SK-N-SH (cell line): ENCODE measurements around the gene CACYBP. TPM values are rescaled to one million over a fixed set of nuclear protein-coding genes. Genes with fewer than 3 reads are reported as not detected.

Experiments used
- CTCF ChIA-PET: fragments of 300-600, 350-600 bp; formaldehyde crosslinking; extraction: SDS; loops from one replicate; lab custom pipeline; 2021; lab: Yijun Ruan, JAX
- POLR2A ChIA-PET: fragments of 350-600 bp; sonication (Branson Sonifier 250); formaldehyde crosslinking; extraction: SDS; loops from one replicate; lab custom pipeline; 2020; ENCODE audit warnings: antibody characterized with exemption, inconsistent platforms; lab: Yijun Ruan, JAX
- DNase-seq: peaks from one replicate; pipeline ENCODE4 v3.0.0; 2012
- H2AFZ ChIP-seq: fragments of 200-600 bp; sonication (generic); 2 replicates; pipeline ENCODE4 v1.8.1; 2016; ENCODE audit warnings: antibody characterized with exemption, mild to moderate bottlenecking, low read depth
- H3F3A ChIP-seq: fragments of 200-600 bp; sonication (generic); replicated peaks from 2 replicates; pipeline ENCODE3; 2016; ENCODE audit warnings: antibody characterized with exemption, mild to moderate bottlenecking; ENCODE audit not compliant: insufficient read depth
- H3K27ac ChIP-seq, 2 experiments: fragments of 200-500 bp in 1 of 2; fragments of 200-600 bp in 1 of 2; sonication (Bioruptor generic) in 1 of 2; sonication (generic), shearing (Covaris generic) in 1 of 2; 2 replicates each; pipeline versions ENCODE4 v1.5.1 to v1.6.1; 2014 to 2016; ENCODE audit warnings: low read depth in 2 of 2, inconsistent platforms in 1 of 2, low read length in 1 of 2, mild to moderate bottlenecking in 1 of 2, mixed read lengths in 1 of 2
- H3K27me3 ChIP-seq: fragments of 200-600 bp; sonication (generic), shearing (Covaris generic); 2 replicates; pipeline ENCODE4 v1.6.1; 2016; ENCODE audit warnings: mixed run types; ENCODE audit not compliant: insufficient read depth
- H3K36me3 ChIP-seq, 2 experiments: fragments of 200-500 bp in 1 of 2; fragments of 200-600 bp in 1 of 2; sonication (Bioruptor generic) in 1 of 2; sonication (generic) in 1 of 2; replicated peaks in 1 of 2; 2 replicates each; pipeline versions ENCODE3 to v1.5.1; 2014 to 2016; ENCODE audit warnings: low read length in 1 of 2, mild to moderate bottlenecking in 1 of 2; ENCODE audit not compliant: insufficient read depth in 2 of 2, control insufficient read depth in 1 of 2
- H3K4me1 ChIP-seq, 2 experiments: fragments of 200-500 bp in 1 of 2; fragments of 200-600 bp in 1 of 2; sonication (Bioruptor generic) in 1 of 2; sonication (generic), shearing (Covaris generic) in 1 of 2; 2 replicates each; pipeline versions ENCODE4 v1.5.1 to v1.6.1; 2014 to 2016; ENCODE audit warnings: low read depth in 1 of 2, low read length in 1 of 2, mixed run types in 1 of 2; ENCODE audit not compliant: insufficient read depth in 2 of 2, control insufficient read depth in 1 of 2
- H3K4me2 ChIP-seq: fragments of 200-600 bp; sonication (generic), shearing (Covaris generic); 2 replicates; pipeline ENCODE4 v1.6.1; 2017; ENCODE audit warnings: mixed run types
- H3K4me3 ChIP-seq, 2 experiments: fragments of 200-500 bp in 1 of 2; fragments of 200-600 bp in 1 of 2; sonication (Bioruptor generic) in 1 of 2; sonication (generic), shearing (Covaris generic) in 1 of 2; 2 replicates each; pipeline versions ENCODE4 v1.5.1 to v1.8.1; 2014 to 2016; ENCODE audit warnings: low read depth in 2 of 2, inconsistent platforms in 1 of 2, low read length in 1 of 2, mild to moderate bottlenecking in 1 of 2, mixed read lengths in 1 of 2, moderate library complexity in 1 of 2
- H3K79me2 ChIP-seq: fragments of 200-600 bp; sonication (generic); 2 replicates; pipeline ENCODE4 v1.8.1; 2017; ENCODE audit warnings: mild to moderate bottlenecking; ENCODE audit not compliant: insufficient read depth
- H3K9ac ChIP-seq: fragments of 200-600 bp; sonication (generic); 2 replicates; pipeline ENCODE4 v1.6.1; 2017; ENCODE audit warnings: mixed run types
- H3K9me2 ChIP-seq: fragments of 200-600 bp; sonication (generic); 2 replicates; pipeline ENCODE4 v1.6.1; 2017; ENCODE audit warnings: mixed run types
- H3K9me3 ChIP-seq: fragments of 200-600 bp; sonication (generic); 2 replicates; pipeline ENCODE4 v1.6.1; 2017; ENCODE audit warnings: mixed run types, mild to moderate bottlenecking, moderate library complexity
- H4K20me1 ChIP-seq: fragments of 200-600 bp; sonication (generic); 2 replicates; pipeline ENCODE4 v1.6.1; 2017; ENCODE audit warnings: mild to moderate bottlenecking, mixed run types; ENCODE audit not compliant: insufficient read depth
- CHD2 ChIP-seq: fragments of 150-350 bp; IDR thresholded peaks from 2 replicates; pipeline ENCODE4 v1.6.1; 2018; ENCODE audit warnings: low read length; ENCODE audit not compliant: partially characterized antibody
- FOSL2 ChIP-seq: IDR thresholded peaks from 2 replicates; pipeline ENCODE4 v1.4.0; 2012; ENCODE audit warnings: low read depth, mild to moderate bottlenecking, moderate library complexity, borderline replicate concordance
- FOXJ3 ChIP-seq: sonication (generic); formaldehyde crosslinking; IDR thresholded peaks from 2 replicates; pipeline ENCODE4 v1.5.1; 2020; ENCODE audit warnings: mild to moderate bottlenecking, missing genetic modification reagents
- MEF2A ChIP-seq: IDR thresholded peaks from 2 replicates; pipeline ENCODE4 v1.4.0; 2012; ENCODE audit warnings: low read depth, borderline replicate concordance
- MXI1 ChIP-seq: IDR thresholded peaks from 2 replicates; pipeline ENCODE4 v1.6.1; 2012; ENCODE audit warnings: mild to moderate bottlenecking, low read depth, low read length, improper control_type of control experiment
- NFIC ChIP-seq: IDR thresholded peaks from 2 replicates; pipeline ENCODE4 v1.4.0; 2012; ENCODE audit warnings: borderline replicate concordance
- RCOR1 ChIP-seq: fragments of 150-350 bp; IDR thresholded peaks from 2 replicates; pipeline ENCODE4 v1.6.1; 2017; ENCODE audit warnings: antibody characterized with exemption, low read length
- WGBS: methylation state at CpG from one replicate; pipeline ENCODE4 v1.1.6; 2017; ENCODE audit warnings: low lambda C conversion rate; 5-methylcytosine and 5-hydroxymethylcytosine counted together
- polyA plus RNA-seq, 3 experiments: library from polyadenylated mRNA; depleted of rRNA; stranded (reverse); fragments of >200 nt; gene quantifications; 2 replicates each; pipeline ENCODE4 v1.2.3, GENCODE V29; 2012
- small RNA-seq, 7 experiments: library from RNA; depleted of rRNA; stranded (forward); fragments of <200 nt; gene quantifications; one replicate each; pipeline ENCODE3, GENCODE V24; 2012
- TF ChIP-seq, protein P1 (sequence below): fragments of 200-600 bp; sonication (generic); IDR thresholded peaks from 2 replicates; pipeline ENCODE4 v1.6.1; 2017; ENCODE audit warnings: antibody characterized with exemption, mild to moderate bottlenecking, moderate library complexity
- TF ChIP-seq, protein P2 (sequence below): fragments of 150-350 bp; IDR thresholded peaks from 2 replicates; pipeline ENCODE4 v1.6.1; 2016; ENCODE audit warnings: mild to moderate bottlenecking, low read depth, low read length
- TF ChIP-seq, protein P3 (sequence below): IDR thresholded peaks from 2 replicates; pipeline ENCODE4 v1.6.1; 2012; ENCODE audit warnings: mild to moderate bottlenecking, low read depth, low read length, moderate library complexity

The CACYBP gene
- polyA plus RNA-seq, 1 of the 3 experiments (the other 2 are of a cell fraction), result 56.2 TPM

DNA sequence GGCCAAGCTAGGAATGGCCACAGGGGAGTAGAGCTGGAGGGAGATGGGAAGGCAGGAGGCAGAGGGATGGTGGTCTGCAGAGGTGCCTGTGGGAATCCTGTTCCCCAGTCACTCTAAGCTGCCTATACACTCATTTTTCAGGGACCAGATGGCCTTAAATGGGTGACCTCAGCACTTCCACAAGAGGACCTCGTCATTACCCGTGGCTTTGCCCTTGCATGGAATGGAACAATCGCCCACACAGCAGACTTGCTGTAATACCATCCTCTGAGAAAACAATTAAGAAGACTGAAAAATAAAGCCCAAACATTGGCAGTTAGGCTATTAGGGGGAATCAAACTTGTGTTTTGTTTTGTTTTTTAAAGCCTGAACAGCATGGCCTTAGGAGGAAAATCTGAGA, 55.0 kb downstream of the CACYBP start:
- Histone ChIP-seq H3K9ac (no peak overlapping the region), H3K9me3 (no peaks in the 10 kb centered on the region), H3K9me2 (no peaks in the 10 kb centered on the region), H3K4me2 (no peak overlapping the region), H3K36me3 (no peaks in the 10 kb centered on the region), H3K27ac (no peak overlapping the region), H2AFZ (no peak overlapping the region), H4K20me1 (no peaks in the 10 kb centered on the region), H3K4me3 (no peak overlapping the region; a peak in 1 of 4 replicates), H3K27me3 (no peaks in the 10 kb centered on the region), H3K4me1 (no peaks in the 10 kb centered on the region), H3F3A (no peaks in the 10 kb centered on the region), H3K79me2 (no peaks in the 10 kb centered on the region)
- ChIA-PET POLR2A (no interaction called here), CTCF (interaction anchor here (0.8 to 2.4 kb wide), 3 partner anchors 22 to 100 kb away, joined by 3 to 11 read pairs (median 4); no protein-coding TSS in a partner anchor)
- 34% methylated on average over 3 of the region's 3 CpGs for WGBS
- no peak for DNase-seq
- TF ChIP-seq, protein P1, sequence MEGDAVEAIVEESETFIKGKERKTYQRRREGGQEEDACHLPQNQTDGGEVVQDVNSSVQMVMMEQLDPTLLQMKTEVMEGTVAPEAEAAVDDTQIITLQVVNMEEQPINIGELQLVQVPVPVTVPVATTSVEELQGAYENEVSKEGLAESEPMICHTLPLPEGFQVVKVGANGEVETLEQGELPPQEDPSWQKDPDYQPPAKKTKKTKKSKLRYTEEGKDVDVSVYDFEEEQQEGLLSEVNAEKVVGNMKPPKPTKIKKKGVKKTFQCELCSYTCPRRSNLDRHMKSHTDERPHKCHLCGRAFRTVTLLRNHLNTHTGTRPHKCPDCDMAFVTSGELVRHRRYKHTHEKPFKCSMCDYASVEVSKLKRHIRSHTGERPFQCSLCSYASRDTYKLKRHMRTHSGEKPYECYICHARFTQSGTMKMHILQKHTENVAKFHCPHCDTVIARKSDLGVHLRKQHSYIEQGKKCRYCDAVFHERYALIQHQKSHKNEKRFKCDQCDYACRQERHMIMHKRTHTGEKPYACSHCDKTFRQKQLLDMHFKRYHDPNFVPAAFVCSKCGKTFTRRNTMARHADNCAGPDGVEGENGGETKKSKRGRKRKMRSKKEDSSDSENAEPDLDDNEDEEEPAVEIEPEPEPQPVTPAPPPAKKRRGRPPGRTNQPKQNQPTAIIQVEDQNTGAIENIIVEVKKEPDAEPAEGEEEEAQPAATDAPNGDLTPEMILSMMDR, result no peak
- TF ChIP-seq, protein P2, sequence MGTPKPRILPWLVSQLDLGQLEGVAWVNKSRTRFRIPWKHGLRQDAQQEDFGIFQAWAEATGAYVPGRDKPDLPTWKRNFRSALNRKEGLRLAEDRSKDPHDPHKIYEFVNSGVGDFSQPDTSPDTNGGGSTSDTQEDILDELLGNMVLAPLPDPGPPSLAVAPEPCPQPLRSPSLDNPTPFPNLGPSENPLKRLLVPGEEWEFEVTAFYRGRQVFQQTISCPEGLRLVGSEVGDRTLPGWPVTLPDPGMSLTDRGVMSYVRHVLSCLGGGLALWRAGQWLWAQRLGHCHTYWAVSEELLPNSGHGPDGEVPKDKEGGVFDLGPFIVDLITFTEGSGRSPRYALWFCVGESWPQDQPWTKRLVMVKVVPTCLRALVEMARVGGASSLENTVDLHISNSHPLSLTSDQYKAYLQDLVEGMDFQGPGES, result no peak
- no peak for TF ChIP-seq FOSL2
- no peak for TF ChIP-seq CHD2
- no peak for TF ChIP-seq FOXJ3 (CRISPR knock-in tag)
- TF ChIP-seq, protein P3, sequence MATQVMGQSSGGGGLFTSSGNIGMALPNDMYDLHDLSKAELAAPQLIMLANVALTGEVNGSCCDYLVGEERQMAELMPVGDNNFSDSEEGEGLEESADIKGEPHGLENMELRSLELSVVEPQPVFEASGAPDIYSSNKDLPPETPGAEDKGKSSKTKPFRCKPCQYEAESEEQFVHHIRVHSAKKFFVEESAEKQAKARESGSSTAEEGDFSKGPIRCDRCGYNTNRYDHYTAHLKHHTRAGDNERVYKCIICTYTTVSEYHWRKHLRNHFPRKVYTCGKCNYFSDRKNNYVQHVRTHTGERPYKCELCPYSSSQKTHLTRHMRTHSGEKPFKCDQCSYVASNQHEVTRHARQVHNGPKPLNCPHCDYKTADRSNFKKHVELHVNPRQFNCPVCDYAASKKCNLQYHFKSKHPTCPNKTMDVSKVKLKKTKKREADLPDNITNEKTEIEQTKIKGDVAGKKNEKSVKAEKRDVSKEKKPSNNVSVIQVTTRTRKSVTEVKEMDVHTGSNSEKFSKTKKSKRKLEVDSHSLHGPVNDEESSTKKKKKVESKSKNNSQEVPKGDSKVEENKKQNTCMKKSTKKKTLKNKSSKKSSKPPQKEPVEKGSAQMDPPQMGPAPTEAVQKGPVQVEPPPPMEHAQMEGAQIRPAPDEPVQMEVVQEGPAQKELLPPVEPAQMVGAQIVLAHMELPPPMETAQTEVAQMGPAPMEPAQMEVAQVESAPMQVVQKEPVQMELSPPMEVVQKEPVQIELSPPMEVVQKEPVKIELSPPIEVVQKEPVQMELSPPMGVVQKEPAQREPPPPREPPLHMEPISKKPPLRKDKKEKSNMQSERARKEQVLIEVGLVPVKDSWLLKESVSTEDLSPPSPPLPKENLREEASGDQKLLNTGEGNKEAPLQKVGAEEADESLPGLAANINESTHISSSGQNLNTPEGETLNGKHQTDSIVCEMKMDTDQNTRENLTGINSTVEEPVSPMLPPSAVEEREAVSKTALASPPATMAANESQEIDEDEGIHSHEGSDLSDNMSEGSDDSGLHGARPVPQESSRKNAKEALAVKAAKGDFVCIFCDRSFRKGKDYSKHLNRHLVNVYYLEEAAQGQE, result no peak
- TF ChIP-seq RCOR1, result no peak
- TF ChIP-seq NFIC, result no peak
- TF ChIP-seq MEF2A, result no peak
- no peak for TF ChIP-seq MXI1

Small RNA genes lying within 50 kb of the gene (small RNA-seq; reads per million reads assigned to genes)
- gene RF00019 (0 reads per million in 7 experiments), gene RNU6-307P (0 reads per million in 7 experiments)

Other genes starting within 250 kb of the CACYBP start
- gene MRPS14, start 23.5 kb downstream of the CACYBP start, polyA plus RNA-seq (2012; rRNA removed), result 18.2 and 18.7 TPM in 2 replicates
- gene TNN, start 67.9 kb downstream of the CACYBP start, polyA plus RNA-seq (2012; rRNA removed), result 0.03 TPM in 1 of 2 replicates, not detected in the other
- gene KIAA0040, start 192.8 kb downstream of the CACYBP start, polyA plus RNA-seq (2012; rRNA removed), result 0.08 and 0.15 TPM in 2 replicates